Upper lobe of right lung (tissue), 1 donor: Measurements from ENCODE around the gene B9D2. TPM values are rescaled to one million over a fixed set of nuclear protein-coding genes. Genes with fewer than 3 reads are reported as not detected.

ENCODE experiments used
- ATAC-seq: fragments of 200-7000 bp; cut with Tn5 transposase; one replicate; pipeline ENCODE4 v1.9.1; 2020; ENCODE audit warnings: mild to moderate bottlenecking, moderate library complexity
- DNase-seq: peaks from one replicate; pipeline ENCODE4 v3.0.0-alpha.2; 2020
- H3K27ac ChIP-seq: fragments of 200-600 bp; one replicate; pipeline ENCODE4 v1.8.0; 2022
- H3K27me3 ChIP-seq: fragments of 200-600 bp; one replicate; pipeline ENCODE4 v1.8.0; 2022; ENCODE audit warnings: mild to moderate bottlenecking
- H3K36me3 ChIP-seq: fragments of 200-600 bp; one replicate; pipeline ENCODE4 v1.8.0; 2022
- H3K4me1 ChIP-seq: fragments of 200-600 bp; one replicate; pipeline ENCODE4 v1.8.0; 2022
- H3K4me3 ChIP-seq: fragments of 200-600 bp; one replicate; pipeline ENCODE4 v1.8.0; 2022; ENCODE audit warnings: mild to moderate bottlenecking
- H3K9me3 ChIP-seq: fragments of 200-600 bp; one replicate; pipeline ENCODE4 v1.8.0; 2022
- CTCF ChIP-seq: fragments of 200-600 bp; IDR thresholded peaks from one replicate; pipeline ENCODE4 v1.8.0; 2022; ENCODE audit warnings: antibody characterized with exemption
- intact Hi-C: fragments of 100-400 bp; cut with DNase I; formaldehyde crosslinking; loops from one replicate; pipeline ENCODE4 v1.11.0; 2022
- total RNA-seq: library from RNA; stranded (reverse); fragmentation: NEBNext Ultra II Directional; extraction: Animal tissue kit (Norgen Biotek cat#: 25700); gene quantifications from one replicate; pipeline ENCODE4 v1.2.1, GENCODE V29; 2021
- donor health status: DM: no; HTN: yes; CAD: no; lungs with severe emphysema.

Gene B9D2
- total RNA-seq, 1 donor from 2014 or later, result 5.5 TPM

GRCh38 chr19:41311613-41312012, 52.3 kb downstream of the B9D2 start:
- no peaks in the 10 kb centered on the region for H3K9me3 ChIP-seq
- H3K27ac ChIP-seq, result no peak overlapping the region
- H3K36me3 ChIP-seq, result peaks cover 56% of the 10 kb centered on the region
- DNase-seq (no peak), ATAC-seq (no peak)
- H3K4me1 ChIP-seq, result peaks cover 37% of the 10 kb centered on the region
- no peaks in the 10 kb centered on the region for H3K27me3 ChIP-seq
- intact Hi-C loops, result no loop called here
- TF ChIP-seq CTCF, result no peak
- H3K4me3 ChIP-seq, result no peak overlapping the region

GRCh38 chr19:41311072-41311471, 52.9 kb downstream of the B9D2 start:
- Histone ChIP-seq H3K27me3 (no peaks in the 10 kb centered on the region), H3K4me1 (peaks cover 37% of the 10 kb centered on the region), H3K4me3 (peak overlapping the region; percentile 66), H3K36me3 (peaks cover 56% of the 10 kb centered on the region), H3K27ac (peak overlapping the region; percentile 96), H3K9me3 (no peaks in the 10 kb centered on the region)
- TF ChIP-seq CTCF, result no peak
- ATAC-seq (no peak), DNase-seq (no peak)
- intact Hi-C loops, result no loop called here

- intact Hi-C loops, result no loop called here
- Histone ChIP-seq H3K27me3 (no peaks in the 10 kb centered on the region), H3K36me3 (peaks cover 56% of the 10 kb centered on the region), H3K4me3 (peak within 1 kb of the TSS; percentile 66), H3K9me3 (no peaks in the 10 kb centered on the region), H3K4me1 (peaks cover 37% of the 10 kb centered on the region), H3K27ac (peak within 1 kb of the TSS; percentile 96)
- DNase-seq, result peak; percentile 95
- peak; percentile 85 for ATAC-seq
- no peak for TF ChIP-seq CTCF
Measured at GRCh38 chr19:41310033-41310831, 53.7 kb downstream of the B9D2 start, which contains the start of gene CCDC97. TSS of gene CCDC97 (plus strand) at chr19:41310172. CDS start at chr19:41310311, 139 bp downstream.

GRCh38 chr19:41309180-41310032, 54.5 kb downstream of the B9D2 start:
- ATAC-seq (peak; percentile 3), DNase-seq (no peak)
- peaks cover 40% of the 10 kb centered on the region for H3K4me1 ChIP-seq
- H3K4me3 ChIP-seq, result peak overlapping the region; percentile 66
- peak overlapping the region; percentile 96 for H3K27ac ChIP-seq
- no peaks in the 10 kb centered on the region for H3K27me3 ChIP-seq
- intact Hi-C loops, result no loop called here
- peaks cover 56% of the 10 kb centered on the region for H3K36me3 ChIP-seq
- no peak for TF ChIP-seq CTCF
- H3K9me3 ChIP-seq, result no peaks in the 10 kb centered on the region

- Histone ChIP-seq H3K27ac (peak overlapping the region; percentile 96), H3K4me3 (peak overlapping the region; percentile 66), H3K9me3 (no peaks in the 10 kb centered on the region), H3K4me1 (peaks cover 40% of the 10 kb centered on the region), H3K27me3 (no peaks in the 10 kb centered on the region), H3K36me3 (peaks cover 59% of the 10 kb centered on the region)
- DNase-seq (peak; percentile 93), ATAC-seq (peak; percentile 85)
- intact Hi-C loops, result no loop called here
- peak; percentile 99 for TF ChIP-seq CTCF
Measured at GRCh38 chr19:41308450-41309179, 55.3 kb downstream of the B9D2 start.
